ENCODE results near the gene RYR2. TPM values are rescaled to one million over a fixed set of nuclear protein-coding genes. Genes with fewer than 3 reads are reported as not detected.

RYR2 gene
- total RNA-seq, 1 donor, result not detected

- no peak for DNase-seq (ENCODE audit: low read depth in 2 of 3, low spot score in 2 of 3)
These were observed 10.5 kb upstream of the RYR2 start for GRCh38 chr1:237031480-237031879.

GRCh38 chr1:237032029-237032428 is 10.0 kb upstream of the RYR2 start:
- no peak for DNase-seq (ENCODE audit: low read depth in 2 of 3, low spot score in 2 of 3)

GRCh38 chr1:237033061-237033460 is 8.9 kb upstream of the RYR2 start:
- no peak for DNase-seq (ENCODE audit: low read depth in 2 of 3, low spot score in 2 of 3)

- DNase-seq (ENCODE audit: low read depth in 2 of 3, low spot score in 2 of 3), result no peak
These were observed 8.2 kb upstream of the RYR2 start for GRCh38 chr1:237033804-237034203.

- DNase-seq (ENCODE audit: low read depth in 2 of 3, low spot score in 2 of 3), result no peak
These were observed 6.2 kb upstream of the RYR2 start for GRCh38 chr1:237035759-237036158.

- DNase-seq (ENCODE audit: low read depth in 2 of 3, low spot score in 2 of 3), result no peak
These were observed 3.8 kb upstream of the RYR2 start for GRCh38 chr1:237038211-237038610.

- DNase-seq (ENCODE audit: low read depth in 2 of 3, low spot score in 2 of 3), result no peak
These were observed 1.2 kb upstream of the RYR2 start for GRCh38 chr1:237040823-237041222.

GRCh38 chr1:237041461-237041794 is 556 bp upstream of the RYR2 start:
- DNase-seq (ENCODE audit: low read depth in 2 of 3, low spot score in 2 of 3), result no peak

GRCh38 chr1:237042526-237042891 is 525 bp downstream of the RYR2 start:
- DNase-seq (ENCODE audit: low read depth in 2 of 3, low spot score in 2 of 3), result no peak

GRCh38 chr1:237042892-237043576 is 1.1 kb downstream of the RYR2 start:
- DNase-seq (ENCODE audit: low read depth in 2 of 3, low spot score in 2 of 3), result no peak

- no peak for DNase-seq (ENCODE audit: low read depth in 2 of 3, low spot score in 2 of 3)
These were observed 2.1 kb downstream of the RYR2 start for GRCh38 chr1:237043846-237044636.

GRCh38 chr1:237045278-237046016 is 3.5 kb downstream of the RYR2 start:
- DNase-seq (ENCODE audit: low read depth in 2 of 3, low spot score in 2 of 3), result no peak

- no peak for DNase-seq (ENCODE audit: low read depth in 2 of 3, low spot score in 2 of 3)
These were observed 6.8 kb downstream of the RYR2 start for GRCh38 chr1:237048803-237049202.

- DNase-seq (ENCODE audit: low read depth in 2 of 3, low spot score in 2 of 3), result no peak
These were observed 8.2 kb downstream of the RYR2 start for GRCh38 chr1:237050185-237050584.

- no peak for DNase-seq (ENCODE audit: low read depth in 2 of 3, low spot score in 2 of 3)
These were observed 8.9 kb downstream of the RYR2 start for GRCh38 chr1:237050915-237051314.

- no peak for DNase-seq (ENCODE audit: low read depth in 2 of 3, low spot score in 2 of 3)
These were observed 12.3 kb downstream of the RYR2 start for GRCh38 chr1:237054313-237054712.

- no peak for DNase-seq (ENCODE audit: low read depth in 2 of 3, low spot score in 2 of 3)
These were observed 16.5 kb downstream of the RYR2 start for GRCh38 chr1:237058470-237058869.

- DNase-seq (ENCODE audit: low read depth in 2 of 3, low spot score in 2 of 3), result no peak
These were observed 17.3 kb downstream of the RYR2 start for GRCh38 chr1:237059244-237059643.

- no peak for DNase-seq (ENCODE audit: low read depth in 2 of 3, low spot score in 2 of 3)
These were observed 21.0 kb downstream of the RYR2 start for GRCh38 chr1:237062976-237063375.

- DNase-seq (ENCODE audit: low read depth in 2 of 3, low spot score in 2 of 3), result no peak
These were observed 23.9 kb downstream of the RYR2 start for GRCh38 chr1:237065903-237066302.

- DNase-seq (ENCODE audit: low read depth in 2 of 3, low spot score in 2 of 3), result no peak
These were observed 28.5 kb downstream of the RYR2 start for GRCh38 chr1:237070519-237070918.

Measured in hematopoietic multipotent progenitor cell (in vitro differentiated cells).